ENCODE measurements around the gene ROR2.

The ROR2 gene

GRCh38 chr9:91676046-91676445, 274.0 kb downstream of the ROR2 start:
- peak; percentile 43 for DNase-seq (ENCODE audit: low read depth)
- H3K27me3 ChIP-seq (replicated peaks; ENCODE audit: control insufficient read depth, insufficient read depth, low read length), result no peaks in the 10 kb centered on the region
- H3K4me3 ChIP-seq (ENCODE audit: low read length), result no peak overlapping the region

GRCh38 chr9:91664663-91665062, 285.4 kb downstream of the ROR2 start:
- H3K9me3 ChIP-seq (ENCODE audit: control insufficient read depth, low read length), result no peaks in the 10 kb centered on the region
- H3K27me3 ChIP-seq (replicated peaks; ENCODE audit: control insufficient read depth, insufficient read depth, low read length), result peaks cover 4% of the 10 kb centered on the region
- no peaks in the 10 kb centered on the region for H3K4me1 ChIP-seq (ENCODE audit: control insufficient read depth, insufficient read depth, low read length)
- H3K4me3 ChIP-seq (ENCODE audit: low read length), result no peak overlapping the region
- H3K9ac ChIP-seq (ENCODE audit: low read length), result no peak overlapping the region
- no peaks in the 10 kb centered on the region for H3K36me3 ChIP-seq (ENCODE audit: control insufficient read depth, insufficient read depth, low read length, severe bottlenecking)
- no peak for DNase-seq (ENCODE audit: low read depth)

More at GRCh38 chr9:91676046-91676445, 274.0 kb downstream of the ROR2 start:
- no peaks in the 10 kb centered on the region for H3K9me3 ChIP-seq (ENCODE audit: control insufficient read depth, low read length)
- H3K36me3 ChIP-seq (ENCODE audit: control insufficient read depth, insufficient read depth, low read length, severe bottlenecking), result no peaks in the 10 kb centered on the region
- H3K4me1 ChIP-seq (ENCODE audit: control insufficient read depth, insufficient read depth, low read length), result peaks cover 21% of the 10 kb centered on the region
- no peak overlapping the region for H3K9ac ChIP-seq (ENCODE audit: low read length)

- H3K27me3 ChIP-seq (replicated peaks; ENCODE audit: control insufficient read depth, insufficient read depth, low read length), result peaks cover 4% of the 10 kb centered on the region
- no peak overlapping the region for H3K4me3 ChIP-seq (ENCODE audit: low read length)
- H3K9ac ChIP-seq (ENCODE audit: low read length), result no peak overlapping the region
- no peaks in the 10 kb centered on the region for H3K9me3 ChIP-seq (ENCODE audit: control insufficient read depth, low read length)
- H3K36me3 ChIP-seq (ENCODE audit: control insufficient read depth, insufficient read depth, low read length, severe bottlenecking), result no peaks in the 10 kb centered on the region
- no peaks in the 10 kb centered on the region for H3K4me1 ChIP-seq (ENCODE audit: control insufficient read depth, insufficient read depth, low read length)
- DNase-seq (ENCODE audit: low read depth), result no peak
Observed at GRCh38 chr9:91663858-91664257, 286.2 kb downstream of the ROR2 start.

GRCh38 chr9:91661451-91661850, 288.6 kb downstream of the ROR2 start:
- no peaks in the 10 kb centered on the region for H3K36me3 ChIP-seq (ENCODE audit: control insufficient read depth, insufficient read depth, low read length, severe bottlenecking)
- H3K4me1 ChIP-seq (ENCODE audit: control insufficient read depth, insufficient read depth, low read length), result no peaks in the 10 kb centered on the region
- DNase-seq (ENCODE audit: low read depth), result no peak
- peaks cover 4% of the 10 kb centered on the region for H3K27me3 ChIP-seq (replicated peaks; ENCODE audit: control insufficient read depth, insufficient read depth, low read length)
- no peaks in the 10 kb centered on the region for H3K9me3 ChIP-seq (ENCODE audit: control insufficient read depth, low read length)
- no peak overlapping the region for H3K9ac ChIP-seq (ENCODE audit: low read length)
- no peak overlapping the region for H3K4me3 ChIP-seq (ENCODE audit: low read length)

GRCh38 chr9:91660521-91660920, 289.5 kb downstream of the ROR2 start:
- no peaks in the 10 kb centered on the region for H3K4me1 ChIP-seq (ENCODE audit: control insufficient read depth, insufficient read depth, low read length)
- no peak overlapping the region for H3K4me3 ChIP-seq (ENCODE audit: low read length)
- no peaks in the 10 kb centered on the region for H3K36me3 ChIP-seq (ENCODE audit: control insufficient read depth, insufficient read depth, low read length, severe bottlenecking)
- DNase-seq (ENCODE audit: low read depth), result no peak
- no peak overlapping the region for H3K9ac ChIP-seq (ENCODE audit: low read length)
- no peaks in the 10 kb centered on the region for H3K9me3 ChIP-seq (ENCODE audit: control insufficient read depth, low read length)
- peaks cover 4% of the 10 kb centered on the region for H3K27me3 ChIP-seq (replicated peaks; ENCODE audit: control insufficient read depth, insufficient read depth, low read length)

GRCh38 chr9:91659529-91660495, 290.2 kb downstream of the ROR2 start:
- Histone ChIP-seq H3K9ac (ENCODE audit: low read length) (no peak overlapping the region), H3K9me3 (ENCODE audit: control insufficient read depth, low read length) (no peaks in the 10 kb centered on the region), H3K4me3 (ENCODE audit: low read length) (no peak overlapping the region), H3K36me3 (ENCODE audit: control insufficient read depth, insufficient read depth, low read length, severe bottlenecking) (no peaks in the 10 kb centered on the region), H3K4me1 (ENCODE audit: control insufficient read depth, insufficient read depth, low read length) (peaks cover 3% of the 10 kb centered on the region), H3K27me3 (replicated peaks; ENCODE audit: control insufficient read depth, insufficient read depth, low read length) (peaks cover 4% of the 10 kb centered on the region)
- DNase-seq (ENCODE audit: low read depth), result peak; percentile 68

GRCh38 chr9:91658513-91659105, 291.4 kb downstream of the ROR2 start:
- Histone ChIP-seq H3K4me3 (ENCODE audit: low read length) (no peak overlapping the region), H3K36me3 (ENCODE audit: control insufficient read depth, insufficient read depth, low read length, severe bottlenecking) (no peaks in the 10 kb centered on the region), H3K9me3 (ENCODE audit: control insufficient read depth, low read length) (no peaks in the 10 kb centered on the region), H3K4me1 (ENCODE audit: control insufficient read depth, insufficient read depth, low read length) (peaks cover 3% of the 10 kb centered on the region), H3K27me3 (replicated peaks; ENCODE audit: control insufficient read depth, insufficient read depth, low read length) (no peaks in the 10 kb centered on the region), H3K9ac (ENCODE audit: low read length) (no peak overlapping the region)
- no peak for DNase-seq (ENCODE audit: low read depth)

GRCh38 chr9:91657501-91657900, 292.5 kb downstream of the ROR2 start:
- Histone ChIP-seq H3K9me3 (ENCODE audit: control insufficient read depth, low read length) (no peaks in the 10 kb centered on the region), H3K4me3 (ENCODE audit: low read length) (no peak overlapping the region), H3K9ac (ENCODE audit: low read length) (no peak overlapping the region), H3K36me3 (ENCODE audit: control insufficient read depth, insufficient read depth, low read length, severe bottlenecking) (no peaks in the 10 kb centered on the region), H3K4me1 (ENCODE audit: control insufficient read depth, insufficient read depth, low read length) (peaks cover 3% of the 10 kb centered on the region), H3K27me3 (replicated peaks; ENCODE audit: control insufficient read depth, insufficient read depth, low read length) (no peaks in the 10 kb centered on the region)
- no peak for DNase-seq (ENCODE audit: low read depth)

GRCh38 chr9:91655658-91656057, 294.4 kb downstream of the ROR2 start:
- no peaks in the 10 kb centered on the region for H3K9me3 ChIP-seq (ENCODE audit: control insufficient read depth, low read length)
- H3K27me3 ChIP-seq (replicated peaks; ENCODE audit: control insufficient read depth, insufficient read depth, low read length), result no peaks in the 10 kb centered on the region

GRCh38 chr9:91655215-91655614, 294.8 kb downstream of the ROR2 start:
- H3K4me1 ChIP-seq (ENCODE audit: control insufficient read depth, insufficient read depth, low read length), result peaks cover 3% of the 10 kb centered on the region
- H3K36me3 ChIP-seq (ENCODE audit: control insufficient read depth, insufficient read depth, low read length, severe bottlenecking), result no peaks in the 10 kb centered on the region
- H3K4me3 ChIP-seq (ENCODE audit: low read length), result no peak overlapping the region
- H3K9me3 ChIP-seq (ENCODE audit: control insufficient read depth, low read length), result no peaks in the 10 kb centered on the region
- no peak for DNase-seq (ENCODE audit: low read depth)
- no peak overlapping the region for H3K9ac ChIP-seq (ENCODE audit: low read length)
- H3K27me3 ChIP-seq (replicated peaks; ENCODE audit: control insufficient read depth, insufficient read depth, low read length), result no peaks in the 10 kb centered on the region

More at GRCh38 chr9:91655658-91656057, 294.4 kb downstream of the ROR2 start:
- Histone ChIP-seq H3K4me1 (ENCODE audit: control insufficient read depth, insufficient read depth, low read length) (peaks cover 3% of the 10 kb centered on the region), H3K36me3 (ENCODE audit: control insufficient read depth, insufficient read depth, low read length, severe bottlenecking) (no peaks in the 10 kb centered on the region), H3K4me3 (ENCODE audit: low read length) (no peak overlapping the region), H3K9ac (ENCODE audit: low read length) (no peak overlapping the region)
- no peak for DNase-seq (ENCODE audit: low read depth)

GRCh38 chr9:91654527-91654926, 295.5 kb downstream of the ROR2 start:
- Histone ChIP-seq H3K4me1 (ENCODE audit: control insufficient read depth, insufficient read depth, low read length) (peaks cover 3% of the 10 kb centered on the region), H3K9me3 (ENCODE audit: control insufficient read depth, low read length) (no peaks in the 10 kb centered on the region), H3K9ac (ENCODE audit: low read length) (no peak overlapping the region), H3K4me3 (ENCODE audit: low read length) (no peak overlapping the region), H3K27me3 (replicated peaks; ENCODE audit: control insufficient read depth, insufficient read depth, low read length) (no peaks in the 10 kb centered on the region), H3K36me3 (ENCODE audit: control insufficient read depth, insufficient read depth, low read length, severe bottlenecking) (no peaks in the 10 kb centered on the region)
- DNase-seq (ENCODE audit: low read depth), result no peak

Data from adipocyte (in vitro differentiated cells).